ENCODE results near the gene CDCP1. TPM values are rescaled to one million over a fixed set of nuclear protein-coding genes. Genes with fewer than 3 reads are reported as not detected.
A peak's percentile ranks its signal among the peaks of the same experiment; 100 is the strongest.

CDCP1 gene
- 19.2 and 24.3 TPM in 2 replicates for total RNA-seq (2012; rRNA removed)

GRCh38 chr3:45145681-45146614 lies at the start of gene CDCP1:
Gene CDCP1, minus strand, starts transcription at chr3:45146378. Its CDS starts 91 bp downstream, at chr3:45146287.
- H3K9me3 ChIP-seq (replicated peaks; ENCODE audit: low read length) = peaks cover 3% of the 10 kb centered on the region
- no peaks in the 10 kb centered on the region for H3K36me3 ChIP-seq (ENCODE audit: insufficient read depth, low read length)
- peaks cover 19% of the 10 kb centered on the region for H3K27me3 ChIP-seq (ENCODE audit: control insufficient read depth, insufficient read depth, low read length)
- peak within 1 kb of the TSS; percentile 93 for H3K4me2 ChIP-seq (ENCODE audit: low read length)
- H3K9ac ChIP-seq (ENCODE audit: low read depth, low read length) = peak within 1 kb of the TSS; percentile 55
- peak within 1 kb of the TSS; percentile 69 for H3K4me3 ChIP-seq (ENCODE audit: low read length)
- peaks cover 8% of the 10 kb centered on the region for H3K4me1 ChIP-seq (ENCODE audit: control insufficient read depth, insufficient read depth, low read length)

GRCh38 chr3:45194791-45195190 lies 48.6 kb upstream of the CDCP1 start:
- H3K36me3 ChIP-seq (ENCODE audit: insufficient read depth, low read length) = no peaks in the 10 kb centered on the region
- no peak overlapping the region for H3K4me2 ChIP-seq (ENCODE audit: low read length)
- H3K9me3 ChIP-seq (replicated peaks; ENCODE audit: low read length) = no peaks in the 10 kb centered on the region

DNA sequence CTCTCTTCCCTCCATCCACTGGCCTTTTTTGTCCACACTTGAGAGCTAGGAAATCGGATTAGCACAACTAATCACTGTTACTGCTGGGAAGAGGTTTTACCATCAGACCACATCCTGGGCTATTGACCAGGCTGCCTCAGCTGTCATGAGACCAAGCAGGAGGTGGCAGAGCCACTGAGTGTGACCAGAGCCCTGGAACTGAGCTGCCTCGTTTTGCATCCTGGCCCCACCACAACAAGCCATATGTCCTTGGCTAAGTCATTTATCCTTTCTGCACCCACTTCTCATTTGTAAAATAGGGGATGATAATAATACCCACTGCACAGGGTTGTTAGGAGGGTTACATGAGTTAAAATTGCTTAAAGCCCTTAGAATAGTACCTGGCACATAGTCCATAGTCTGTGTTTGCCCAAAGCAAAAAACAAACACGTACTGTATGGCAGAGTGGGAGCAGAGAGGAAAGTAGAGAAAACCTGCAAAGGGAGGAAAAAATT lies 45.8 kb upstream of the CDCP1 start:
- Histone ChIP-seq H3K27me3 (ENCODE audit: control insufficient read depth, insufficient read depth, low read length) (peaks cover 2% of the 10 kb centered on the region), H3K9me3 (replicated peaks; ENCODE audit: low read length) (no peaks in the 10 kb centered on the region), H3K4me1 (ENCODE audit: control insufficient read depth, insufficient read depth, low read length) (no peaks in the 10 kb centered on the region), H3K9ac (ENCODE audit: low read depth, low read length) (no peak overlapping the region), H3K36me3 (ENCODE audit: insufficient read depth, low read length) (no peaks in the 10 kb centered on the region), H3K4me3 (ENCODE audit: low read length) (no peak overlapping the region), H3K4me2 (ENCODE audit: low read length) (no peak overlapping the region)

More at GRCh38 chr3:45194791-45195190, 48.6 kb upstream of the CDCP1 start:
- H3K27me3 ChIP-seq (ENCODE audit: control insufficient read depth, insufficient read depth, low read length) = peaks cover 2% of the 10 kb centered on the region
- H3K4me3 ChIP-seq (ENCODE audit: low read length) = no peak overlapping the region
- no peak overlapping the region for H3K9ac ChIP-seq (ENCODE audit: low read depth, low read length)
- peaks cover 8% of the 10 kb centered on the region for H3K4me1 ChIP-seq (ENCODE audit: control insufficient read depth, insufficient read depth, low read length)

- Histone ChIP-seq H3K4me2 (ENCODE audit: low read length) (no peak overlapping the region), H3K9ac (ENCODE audit: low read depth, low read length) (no peak overlapping the region), H3K4me3 (ENCODE audit: low read length) (no peak overlapping the region), H3K4me1 (ENCODE audit: control insufficient read depth, insufficient read depth, low read length) (no peaks in the 10 kb centered on the region), H3K27me3 (ENCODE audit: control insufficient read depth, insufficient read depth, low read length) (peaks cover 2% of the 10 kb centered on the region), H3K36me3 (ENCODE audit: insufficient read depth, low read length) (no peaks in the 10 kb centered on the region), H3K9me3 (replicated peaks; ENCODE audit: low read length) (no peaks in the 10 kb centered on the region)
Observed at GRCh38 chr3:45191424-45191823, 45.2 kb upstream of the CDCP1 start.

DNA sequence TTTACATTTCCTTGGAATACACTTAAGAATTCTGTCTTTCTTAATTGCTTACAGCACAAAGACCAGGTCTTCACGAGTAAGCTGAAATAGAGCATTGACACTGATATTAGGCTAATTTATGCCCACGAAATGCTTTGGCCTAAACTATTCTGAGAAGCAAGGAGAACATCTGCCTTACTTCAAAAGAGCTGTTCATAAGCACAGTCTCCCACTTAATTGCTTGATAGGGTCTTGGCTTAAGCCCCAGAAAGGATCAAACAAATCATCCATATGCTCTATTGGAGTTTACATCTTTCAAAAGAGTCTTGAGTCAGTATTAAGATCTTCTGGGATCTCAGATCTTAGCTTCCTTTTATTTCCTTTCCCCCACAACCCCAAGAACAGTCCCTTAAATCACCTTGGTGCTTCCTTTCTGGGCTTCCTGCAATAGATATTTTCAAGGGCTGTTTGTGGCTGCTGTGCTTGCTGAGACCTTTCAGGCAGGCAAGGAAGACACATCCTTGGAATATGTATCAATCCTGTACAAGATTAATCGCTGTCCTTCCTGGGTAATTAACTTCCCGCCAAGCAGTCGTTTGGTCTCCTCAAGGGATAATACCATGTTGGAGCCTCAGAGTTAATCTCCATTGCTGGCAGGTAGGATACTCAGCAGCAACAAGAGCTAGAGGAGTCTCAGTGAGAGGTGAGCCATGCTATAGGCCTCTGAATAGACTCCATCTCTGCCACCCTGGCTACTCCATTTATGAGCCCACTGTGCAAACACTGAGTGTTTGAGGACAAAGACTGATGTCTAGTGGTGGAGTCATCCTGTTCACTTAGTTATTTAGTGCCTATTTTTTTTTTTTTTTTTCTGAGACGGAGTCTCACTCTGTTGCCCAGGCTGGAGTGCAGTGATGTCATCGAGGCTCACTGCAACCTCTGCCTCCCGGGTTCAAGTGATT lies 42.8 kb upstream of the CDCP1 start:
- Histone ChIP-seq H3K4me2 (ENCODE audit: low read length) (no peak overlapping the region), H3K36me3 (ENCODE audit: insufficient read depth, low read length) (no peaks in the 10 kb centered on the region), H3K9me3 (replicated peaks; ENCODE audit: low read length) (no peaks in the 10 kb centered on the region), H3K27me3 (ENCODE audit: control insufficient read depth, insufficient read depth, low read length) (peaks cover 2% of the 10 kb centered on the region), H3K4me3 (ENCODE audit: low read length) (no peak overlapping the region), H3K9ac (ENCODE audit: low read depth, low read length) (no peak overlapping the region), H3K4me1 (ENCODE audit: control insufficient read depth, insufficient read depth, low read length) (peaks cover 3% of the 10 kb centered on the region)

DNA sequence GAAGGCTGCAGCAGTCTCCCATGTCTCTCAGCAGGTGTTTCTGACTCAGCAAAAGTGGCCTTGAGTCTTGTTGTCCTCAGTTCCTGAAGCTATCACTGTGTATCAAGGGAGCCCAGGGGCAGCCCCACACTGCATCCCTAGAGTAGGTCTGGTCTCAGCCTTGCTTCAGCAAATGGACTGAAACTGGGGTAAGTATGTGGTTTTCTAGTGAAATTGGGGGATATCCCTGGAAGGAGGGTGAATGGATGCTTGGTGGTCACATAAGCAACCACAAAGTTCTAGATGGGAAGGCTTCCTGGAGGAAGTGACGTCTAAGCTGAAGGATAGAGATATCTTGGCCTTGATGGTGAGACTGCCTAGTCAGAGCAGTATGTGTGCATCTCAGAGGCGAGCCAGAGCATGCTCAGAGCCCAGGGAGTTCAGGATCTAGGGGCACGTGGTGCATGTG lies 41.5 kb upstream of the CDCP1 start:
- Histone ChIP-seq H3K9me3 (replicated peaks; ENCODE audit: low read length) (no peaks in the 10 kb centered on the region), H3K27me3 (ENCODE audit: control insufficient read depth, insufficient read depth, low read length) (no peaks in the 10 kb centered on the region), H3K36me3 (ENCODE audit: insufficient read depth, low read length) (no peaks in the 10 kb centered on the region), H3K9ac (ENCODE audit: low read depth, low read length) (no peak overlapping the region), H3K4me3 (ENCODE audit: low read length) (no peak overlapping the region), H3K4me2 (ENCODE audit: low read length) (no peak overlapping the region), H3K4me1 (ENCODE audit: control insufficient read depth, insufficient read depth, low read length) (peaks cover 15% of the 10 kb centered on the region)

- Histone ChIP-seq H3K9me3 (replicated peaks; ENCODE audit: low read length) (no peaks in the 10 kb centered on the region), H3K4me2 (ENCODE audit: low read length) (no peak overlapping the region), H3K9ac (ENCODE audit: low read depth, low read length) (no peak overlapping the region), H3K4me3 (ENCODE audit: low read length) (no peak overlapping the region), H3K4me1 (ENCODE audit: control insufficient read depth, insufficient read depth, low read length) (peaks cover 17% of the 10 kb centered on the region), H3K27me3 (ENCODE audit: control insufficient read depth, insufficient read depth, low read length) (no peaks in the 10 kb centered on the region), H3K36me3 (ENCODE audit: insufficient read depth, low read length) (no peaks in the 10 kb centered on the region)
Observed at GRCh38 chr3:45186871-45187270, 40.7 kb upstream of the CDCP1 start.

- Histone ChIP-seq H3K4me2 (ENCODE audit: low read length) (no peak overlapping the region), H3K4me3 (ENCODE audit: low read length) (no peak overlapping the region), H3K36me3 (ENCODE audit: insufficient read depth, low read length) (no peaks in the 10 kb centered on the region), H3K4me1 (ENCODE audit: control insufficient read depth, insufficient read depth, low read length) (peaks cover 21% of the 10 kb centered on the region), H3K9me3 (replicated peaks; ENCODE audit: low read length) (no peaks in the 10 kb centered on the region), H3K27me3 (ENCODE audit: control insufficient read depth, insufficient read depth, low read length) (no peaks in the 10 kb centered on the region), H3K9ac (ENCODE audit: low read depth, low read length) (no peak overlapping the region)
Observed at GRCh38 chr3:45185461-45185860, 39.3 kb upstream of the CDCP1 start.

- Histone ChIP-seq H3K4me1 (ENCODE audit: control insufficient read depth, insufficient read depth, low read length) (peaks cover 25% of the 10 kb centered on the region), H3K4me3 (ENCODE audit: low read length) (no peak overlapping the region), H3K9me3 (replicated peaks; ENCODE audit: low read length) (no peaks in the 10 kb centered on the region), H3K9ac (ENCODE audit: low read depth, low read length) (no peak overlapping the region), H3K27me3 (ENCODE audit: control insufficient read depth, insufficient read depth, low read length) (no peaks in the 10 kb centered on the region), H3K36me3 (ENCODE audit: insufficient read depth, low read length) (no peaks in the 10 kb centered on the region), H3K4me2 (ENCODE audit: low read length) (no peak overlapping the region)
Observed at GRCh38 chr3:45185052-45185451, 38.9 kb upstream of the CDCP1 start.

GRCh38 chr3:45183872-45184262 lies 37.7 kb upstream of the CDCP1 start:
- Histone ChIP-seq H3K4me3 (ENCODE audit: low read length) (no peak overlapping the region), H3K4me2 (ENCODE audit: low read length) (peak overlapping the region; percentile 62), H3K9ac (ENCODE audit: low read depth, low read length) (no peak overlapping the region), H3K4me1 (ENCODE audit: control insufficient read depth, insufficient read depth, low read length) (peaks cover 36% of the 10 kb centered on the region), H3K36me3 (ENCODE audit: insufficient read depth, low read length) (no peaks in the 10 kb centered on the region), H3K9me3 (replicated peaks; ENCODE audit: low read length) (no peaks in the 10 kb centered on the region), H3K27me3 (ENCODE audit: control insufficient read depth, insufficient read depth, low read length) (no peaks in the 10 kb centered on the region)

Measured in skeletal muscle satellite cell (primary cell).